ENCODE measurements around the gene C10orf95. TPM values are rescaled to one million over a fixed set of nuclear protein-coding genes. Genes with fewer than 3 reads are reported as not detected.

The C10orf95 gene
- total and polyA plus RNA-seq, 10 of the 15 experiments (the other 5 are each of a cell fraction or from before 2014, with no cell fraction given): 0.06 to 1.1 (median 0.31) TPM

GRCh38 chr10:102413053-102413705, 38.2 kb downstream of the C10orf95 start:
- Histone ChIP-seq H3K79me2 (ENCODE audit: control insufficient read depth, insufficient read depth, low read length) (no peaks in the 10 kb centered on the region), H3K4me2 (ENCODE audit: control insufficient read depth, insufficient read depth) (peak overlapping the region; percentile 33; the same call in 1 of the 2 replicates), H4K20me1 (ENCODE audit: control insufficient read depth, insufficient read depth) (peaks cover 5% of the 10 kb centered on the region; the same call in 1 of the 2 replicates), H3K9me3 (replicated peaks; ENCODE audit: control insufficient read depth, insufficient read depth, low read length) (no peaks in the 10 kb centered on the region), H2AFZ (ENCODE audit: control insufficient read depth, low read depth, low read length) (no peak overlapping the region), H3K27me3 (replicated peaks in 1 of 2; ENCODE audit: control insufficient read depth in 2 of 2, insufficient read depth in 2 of 2, low read length in 1 of 2) (peaks cover 17 to 19% of the 10 kb centered on the region in 2 experiments), H3K4me3 (no peak overlapping the region), H3K27ac (ENCODE audit: control insufficient read depth, insufficient read depth) (no peak overlapping the region), H3K9ac (ENCODE audit: control insufficient read depth, insufficient read depth, low read length) (no peak overlapping the region), H3K4me1 (ENCODE audit: control insufficient read depth, insufficient read depth, low read length) (peaks cover 9% of the 10 kb centered on the region), H3K36me3 (ENCODE audit: control insufficient read depth in 2 of 2, insufficient read depth in 2 of 2, low read length in 1 of 2) (no peaks in the 10 kb centered on the region)
- intact Hi-C loops (cut with micrococcal nuclease; ENCODE audit: unreplicated experiment) (no loop called here), in situ Hi-C loops (cut with MboI) (no loop called here)
- FAIRE-seq (no peak), DNase-seq (ENCODE audit: low read depth, low spot score) (no peak), ATAC-seq (peak; percentile 58)
- ChIA-PET POLR2A (interaction anchor here (0.6 to 2.1 kb wide), 6 partner anchors 10 to 52 kb away, joined by 3 to 9 read pairs (median 3); partner anchors contain the start of gene NFKB2), CTCF (interaction anchor here (0.7 to 1.7 kb wide), 3 partner anchors 10 to 183 kb away, joined by 3 to 4 read pairs (median 4); no protein-coding TSS in a partner anchor), SMC1A (ENCODE audit: uncharacterized antibody, unreplicated experiment) (no interaction called here), RAD21 (ENCODE audit: unreplicated experiment) (no interaction called here)
- BruUV-seq (replicated peaks): no TSS peak
- WGBS (ENCODE audit: insufficient coverage, insufficient replicate concordance, low lambda C conversion rate, missing lambda C conversion rate): 2% methylated on average over 5 of the region's 5 CpGs
- no peak for TF ChIP-seq ZBED1 (IDR thresholded peaks at IDR 0.05; ENCODE audit: borderline replicate concordance)
- TF ChIP-seq DPF2 (IDR thresholded peaks at IDR 0.05): no peak
- TF ChIP-seq RELA (IDR thresholded peaks at IDR 0.05; ENCODE audit: borderline replicate concordance, partially characterized antibody): no peak
- TF ChIP-seq POLR2A (IDR thresholded peaks at IDR 0.05; ENCODE audit: low read depth, low read length): no peak
- TF ChIP-seq SIX5 (IDR thresholded peaks at IDR 0.05; ENCODE audit: low read depth, low read length, severe bottlenecking): no peak
- TF ChIP-seq MXI1 (IDR thresholded peaks at IDR 0.05; ENCODE audit: low read depth, low read length): peak; percentile 79
- TF ChIP-seq BMI1 (IDR thresholded peaks at IDR 0.05; ENCODE audit: borderline replicate concordance): peak; percentile 99
- TF ChIP-seq NFYB (IDR thresholded peaks at IDR 0.05; ENCODE audit: insufficient read depth, low read depth, low read length): no peak
- no peak for TF ChIP-seq EZH2 (IDR thresholded peaks at IDR 0.05; ENCODE audit: borderline replicate concordance, control insufficient read depth, low read depth, low read length)
- no peak for TF ChIP-seq NFXL1 (IDR thresholded peaks at IDR 0.05; ENCODE audit: borderline replicate concordance)
- TF ChIP-seq YBX1 (IDR thresholded peaks at IDR 0.05): no peak
- TF ChIP-seq MEF2B (IDR thresholded peaks at IDR 0.05; ENCODE audit: partially characterized antibody, poor library complexity, severe bottlenecking): peak; percentile 43
- TF ChIP-seq PKNOX1 (IDR thresholded peaks at IDR 0.05): peak; percentile 50
- no peak for TF ChIP-seq ZZZ3 (IDR thresholded peaks at IDR 0.05; ENCODE audit: control insufficient read depth, insufficient read length, low read depth)
- TF ChIP-seq ATF2 (IDR thresholded peaks at IDR 0.05; ENCODE audit: low read length): no peak
- no peak for TF ChIP-seq E2F8 (IDR thresholded peaks at IDR 0.05; ENCODE audit: low read depth, partially characterized antibody)
